HAP-1 (cell line): ENCODE data around the gene ADAM12.
A peak's percentile ranks its signal among the peaks of the same experiment; 100 is the strongest.

Source experiments
- DNase-seq, 2 experiments: peaks; one replicate each; pipeline ENCODE4 v3.0.0-alpha.2; 2016 to 2020; ENCODE audit warnings: low spot score in 2 of 2
- H3K27me3 ChIP-seq: fragments of 250-450 bp; sonication (Bioruptor Pico); 2 replicates; pipeline ENCODE4 v1.5.1; 2020; ENCODE audit warnings: low read depth, mild to moderate bottlenecking, moderate library complexity
- H3K36me3 ChIP-seq: fragments of 250-450 bp; sonication (Bioruptor Pico); replicated peaks from 2 replicates; pipeline ENCODE4 v1.5.1; 2020; ENCODE audit warnings: mild to moderate bottlenecking
- H3K4me1 ChIP-seq: fragments of 250-450 bp; sonication (Bioruptor Pico); 2 replicates; pipeline ENCODE4 v1.5.1; 2020; ENCODE audit warnings: mild to moderate bottlenecking
- H3K4me3 ChIP-seq: fragments of 250-450 bp; sonication (Bioruptor Pico); 2 replicates; pipeline ENCODE4 v1.5.1; 2020; ENCODE audit warnings: mild to moderate bottlenecking, moderate library complexity
- H3K9me3 ChIP-seq: fragments of 250-450 bp; sonication (Bioruptor Pico); 2 replicates; pipeline ENCODE4 v1.5.1; 2020; ENCODE audit warnings: mild to moderate bottlenecking, moderate library complexity
- in situ Hi-C: fragments of 300-500 bp; cut with MboI; formaldehyde crosslinking; loops from 3 replicates; pipeline ENCODE4 v1.14.3; 2020; ENCODE audit warnings: low sequenced_read_pairs, inconsistent platforms, mixed read lengths

ADAM12 gene, protein sequence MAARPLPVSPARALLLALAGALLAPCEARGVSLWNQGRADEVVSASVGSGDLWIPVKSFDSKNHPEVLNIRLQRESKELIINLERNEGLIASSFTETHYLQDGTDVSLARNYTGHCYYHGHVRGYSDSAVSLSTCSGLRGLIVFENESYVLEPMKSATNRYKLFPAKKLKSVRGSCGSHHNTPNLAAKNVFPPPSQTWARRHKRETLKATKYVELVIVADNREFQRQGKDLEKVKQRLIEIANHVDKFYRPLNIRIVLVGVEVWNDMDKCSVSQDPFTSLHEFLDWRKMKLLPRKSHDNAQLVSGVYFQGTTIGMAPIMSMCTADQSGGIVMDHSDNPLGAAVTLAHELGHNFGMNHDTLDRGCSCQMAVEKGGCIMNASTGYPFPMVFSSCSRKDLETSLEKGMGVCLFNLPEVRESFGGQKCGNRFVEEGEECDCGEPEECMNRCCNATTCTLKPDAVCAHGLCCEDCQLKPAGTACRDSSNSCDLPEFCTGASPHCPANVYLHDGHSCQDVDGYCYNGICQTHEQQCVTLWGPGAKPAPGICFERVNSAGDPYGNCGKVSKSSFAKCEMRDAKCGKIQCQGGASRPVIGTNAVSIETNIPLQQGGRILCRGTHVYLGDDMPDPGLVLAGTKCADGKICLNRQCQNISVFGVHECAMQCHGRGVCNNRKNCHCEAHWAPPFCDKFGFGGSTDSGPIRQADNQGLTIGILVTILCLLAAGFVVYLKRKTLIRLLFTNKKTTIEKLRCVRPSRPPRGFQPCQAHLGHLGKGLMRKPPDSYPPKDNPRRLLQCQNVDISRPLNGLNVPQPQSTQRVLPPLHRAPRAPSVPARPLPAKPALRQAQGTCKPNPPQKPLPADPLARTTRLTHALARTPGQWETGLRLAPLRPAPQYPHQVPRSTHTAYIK

DNA sequence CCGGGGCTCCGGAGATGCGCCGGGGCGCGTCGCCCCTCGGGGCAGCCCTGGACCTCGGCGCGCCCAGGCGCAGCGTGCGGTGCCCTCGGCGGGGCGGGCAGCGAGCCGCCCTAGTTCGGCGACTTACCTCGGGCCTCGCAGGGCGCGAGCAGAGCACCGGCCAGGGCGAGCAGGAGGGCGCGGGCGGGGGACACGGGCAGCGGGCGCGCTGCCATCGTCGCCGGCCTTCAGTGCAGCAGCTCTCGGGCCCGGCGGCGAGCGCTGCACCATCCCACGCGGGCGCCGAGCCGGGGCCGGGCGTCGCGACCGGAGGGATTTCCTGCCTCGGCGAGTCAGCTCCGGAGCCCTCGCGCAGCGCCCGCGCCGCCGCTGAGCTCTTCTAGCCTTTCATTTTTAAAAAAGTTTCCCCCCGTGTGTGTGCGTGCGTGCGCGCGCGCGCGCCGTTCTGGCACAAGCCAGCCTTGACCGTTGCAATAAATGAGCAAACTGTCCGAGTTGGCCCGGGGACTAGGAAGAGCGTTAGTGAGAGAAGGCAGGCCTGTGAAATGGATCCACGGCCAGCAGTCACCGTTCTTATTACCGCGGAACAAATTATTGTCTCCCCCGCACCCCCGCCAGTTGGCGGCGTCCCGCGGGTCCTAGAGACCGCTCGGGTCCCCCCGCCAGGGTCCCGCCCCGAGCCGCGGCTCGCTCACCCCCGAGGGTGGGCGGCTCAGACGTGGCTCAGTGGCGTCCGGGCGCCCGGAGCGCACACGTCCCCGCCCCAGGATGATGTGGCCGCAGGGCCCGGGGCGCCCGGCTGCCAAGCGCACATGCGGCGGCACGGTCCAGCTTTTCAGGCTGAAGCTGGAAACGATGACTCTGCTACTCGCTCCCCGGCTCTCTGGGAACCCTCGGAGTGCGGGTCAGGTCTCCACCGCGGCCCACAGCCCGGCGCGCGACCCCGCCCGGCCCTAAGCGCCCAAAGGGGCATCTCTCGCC is at the start of gene ADAM12:
Gene ADAM12, minus strand, starts transcription at position 547 of the 981 bp plus-strand sequence. Its CDS starts 332 bp downstream, at position 215.
- Histone ChIP-seq H3K4me3 (peak within 1 kb of the TSS; percentile 13; the same call in 1 of the 2 replicates), H3K36me3 (no peaks in the 10 kb centered on the region), H3K9me3 (peaks cover 2% of the 10 kb centered on the region; the same call in 1 of the 2 replicates), H3K4me1 (no peaks in the 10 kb centered on the region), H3K27me3 (peaks cover 14% of the 10 kb centered on the region)
- in situ Hi-C loops, result no loop called here
- no peak for DNase-seq

DNA sequence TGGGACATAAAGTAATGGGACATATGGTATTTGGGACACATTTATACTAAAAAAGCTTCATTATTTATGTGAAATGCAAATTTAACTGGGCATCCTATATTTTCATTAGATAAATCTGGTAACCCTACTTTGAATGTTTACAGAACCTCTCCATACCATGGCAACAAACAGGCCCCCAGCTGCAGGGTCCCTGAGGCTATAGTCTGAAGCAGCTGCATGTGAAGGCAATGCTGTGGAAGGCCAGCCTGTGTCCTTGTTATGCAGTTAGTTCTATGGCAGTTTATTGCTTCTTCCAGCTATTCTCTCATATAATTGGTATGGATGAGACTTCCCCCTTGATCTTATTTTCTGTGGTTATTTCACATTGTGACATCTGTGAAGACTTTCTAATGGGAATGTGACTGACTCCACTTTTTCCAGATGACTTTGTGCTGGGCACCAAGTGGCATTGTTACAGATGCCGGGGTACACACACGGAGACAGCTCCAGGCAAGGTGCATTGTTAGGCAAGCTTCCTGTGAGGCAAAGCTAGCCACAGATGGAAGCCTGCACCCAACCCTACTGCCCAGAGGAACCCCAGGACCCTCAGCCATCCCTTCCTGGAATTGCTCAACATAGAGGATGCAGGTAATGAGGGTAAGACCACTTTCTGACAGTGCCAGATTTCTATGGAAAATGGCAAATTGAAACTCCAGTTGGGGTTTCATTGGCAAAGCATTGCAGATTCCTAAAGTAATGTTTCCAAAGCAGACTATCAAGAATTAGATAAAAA is 49.5 kb upstream of the ADAM12 start:
- in situ Hi-C loops, result no loop called here
- Histone ChIP-seq H3K9me3 (no peaks in the 10 kb centered on the region), H3K4me3 (no peak overlapping the region), H3K4me1 (no peaks in the 10 kb centered on the region), H3K27me3 (no peaks in the 10 kb centered on the region), H3K36me3 (no peaks in the 10 kb centered on the region)
- no peak for DNase-seq

DNA sequence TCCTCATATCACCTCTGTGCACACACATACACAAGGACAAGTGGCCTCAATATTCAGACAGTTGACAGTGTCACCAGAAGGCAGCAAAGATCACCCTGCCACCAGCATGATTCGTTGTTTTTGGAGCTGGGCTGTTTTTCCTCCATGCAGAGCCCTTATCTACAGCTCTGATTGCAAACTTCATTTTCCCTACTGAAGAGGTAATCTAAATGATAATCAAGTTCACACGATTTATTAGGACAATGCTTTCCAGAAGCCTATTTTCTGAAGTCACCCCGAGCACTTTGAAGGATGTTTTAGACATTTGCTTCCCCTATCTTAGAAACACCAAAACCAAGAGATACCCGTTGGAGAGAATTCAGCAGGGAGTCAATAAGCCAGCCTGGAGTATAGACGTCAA is 46.0 kb upstream of the ADAM12 start:
- H3K27me3 ChIP-seq, result no peaks in the 10 kb centered on the region
- H3K4me3 ChIP-seq, result no peak overlapping the region
- no peak for DNase-seq
- in situ Hi-C loops, result no loop called here
- H3K4me1 ChIP-seq, result no peaks in the 10 kb centered on the region
- H3K36me3 ChIP-seq, result no peaks in the 10 kb centered on the region
- H3K9me3 ChIP-seq, result no peaks in the 10 kb centered on the region

DNA sequence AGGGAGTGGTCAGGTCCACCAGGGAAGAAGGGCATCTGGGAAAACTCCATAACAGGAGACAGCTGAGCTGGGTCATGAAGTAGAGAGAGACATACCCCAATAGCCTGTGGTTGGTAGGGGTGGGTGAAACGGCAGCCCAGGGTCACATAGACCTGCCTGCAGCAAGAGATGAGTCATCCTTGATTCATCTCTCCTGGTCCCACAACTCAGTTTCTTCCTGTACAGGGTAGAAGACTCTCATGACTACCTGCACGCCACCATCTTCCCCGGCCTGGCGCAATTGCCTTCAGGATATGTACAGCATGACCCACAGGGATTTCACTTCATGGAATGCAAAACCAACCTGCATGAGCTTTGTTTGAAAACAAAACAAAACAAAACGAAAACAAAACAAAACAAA is 45.1 kb upstream of the ADAM12 start:
- Histone ChIP-seq H3K27me3 (no peaks in the 10 kb centered on the region), H3K9me3 (no peaks in the 10 kb centered on the region), H3K4me1 (no peaks in the 10 kb centered on the region), H3K4me3 (no peak overlapping the region), H3K36me3 (no peaks in the 10 kb centered on the region)
- DNase-seq, result no peak
- in situ Hi-C loops, result no loop called here

DNA sequence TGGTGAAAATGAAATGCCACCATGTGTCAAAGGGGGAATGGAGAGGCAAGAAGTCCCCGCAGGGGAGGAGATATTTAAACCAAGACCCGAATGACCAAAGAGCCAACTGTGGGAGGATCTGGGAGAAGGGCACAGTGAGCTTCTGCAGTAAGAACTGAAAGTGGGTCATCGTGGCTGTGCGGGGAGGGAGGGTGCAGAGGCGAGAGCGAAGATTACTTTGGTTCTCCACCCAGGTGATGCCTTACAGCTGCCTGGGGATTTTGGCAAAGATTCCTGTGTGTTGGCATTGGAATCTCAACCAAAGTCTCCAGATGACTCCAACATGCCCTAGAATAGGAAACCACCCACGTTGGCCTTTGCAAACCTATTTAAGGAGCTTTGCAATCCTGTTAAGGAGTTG is 44.2 kb upstream of the ADAM12 start:
- H3K4me3 ChIP-seq, result no peak overlapping the region
- DNase-seq, result no peak
- H3K27me3 ChIP-seq, result no peaks in the 10 kb centered on the region
- H3K36me3 ChIP-seq, result no peaks in the 10 kb centered on the region
- in situ Hi-C loops, result no loop called here
- no peaks in the 10 kb centered on the region for H3K4me1 ChIP-seq
- no peaks in the 10 kb centered on the region for H3K9me3 ChIP-seq

DNA sequence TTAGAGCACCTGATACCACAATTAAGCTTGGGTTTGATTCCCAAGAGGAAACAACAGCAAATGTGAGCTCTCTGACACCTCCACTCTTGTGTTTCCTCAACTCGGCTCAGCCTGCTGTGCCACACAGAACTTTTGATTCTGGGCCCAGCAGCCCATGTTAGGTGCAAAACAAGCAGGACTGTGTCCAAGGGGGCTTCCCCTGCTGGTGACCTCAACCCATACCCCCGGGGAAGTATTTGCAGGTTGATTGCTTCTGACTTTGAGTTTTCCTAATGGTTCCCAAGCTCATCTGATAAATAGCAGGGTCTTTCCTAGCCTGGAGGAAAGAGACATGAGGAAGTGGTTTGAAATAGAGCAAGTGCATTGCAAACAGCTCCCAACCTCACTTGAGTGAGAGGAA is 43.5 kb upstream of the ADAM12 start:
- H3K36me3 ChIP-seq, result no peaks in the 10 kb centered on the region
- no peak overlapping the region for H3K4me3 ChIP-seq
- H3K9me3 ChIP-seq, result no peaks in the 10 kb centered on the region
- no peaks in the 10 kb centered on the region for H3K4me1 ChIP-seq
- DNase-seq, result no peak
- no peaks in the 10 kb centered on the region for H3K27me3 ChIP-seq
- in situ Hi-C loops, result no loop called here

DNA sequence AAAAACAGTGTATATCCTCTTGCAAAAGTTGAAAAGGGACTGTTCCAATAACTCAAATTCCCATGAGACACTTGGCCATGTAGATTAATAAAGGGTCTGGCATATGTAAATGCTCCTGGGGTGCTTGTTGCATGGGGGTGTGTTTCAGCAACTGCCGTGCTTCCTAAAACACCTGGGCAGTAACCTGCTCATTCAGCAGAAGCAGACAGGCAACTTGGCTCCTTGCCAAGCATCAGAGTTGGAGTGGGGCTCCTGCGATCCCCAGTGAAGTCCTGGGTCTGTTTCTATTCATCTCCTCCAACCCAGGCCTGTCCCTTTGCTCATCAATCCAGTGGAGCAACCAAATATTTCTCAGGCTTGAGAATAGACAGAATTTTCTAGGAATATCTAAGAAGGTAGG is 42.2 kb upstream of the ADAM12 start:
- Histone ChIP-seq H3K9me3 (no peaks in the 10 kb centered on the region), H3K4me1 (no peaks in the 10 kb centered on the region), H3K36me3 (no peaks in the 10 kb centered on the region), H3K27me3 (no peaks in the 10 kb centered on the region), H3K4me3 (no peak overlapping the region)
- in situ Hi-C loops, result no loop called here
- DNase-seq, result no peak

DNA sequence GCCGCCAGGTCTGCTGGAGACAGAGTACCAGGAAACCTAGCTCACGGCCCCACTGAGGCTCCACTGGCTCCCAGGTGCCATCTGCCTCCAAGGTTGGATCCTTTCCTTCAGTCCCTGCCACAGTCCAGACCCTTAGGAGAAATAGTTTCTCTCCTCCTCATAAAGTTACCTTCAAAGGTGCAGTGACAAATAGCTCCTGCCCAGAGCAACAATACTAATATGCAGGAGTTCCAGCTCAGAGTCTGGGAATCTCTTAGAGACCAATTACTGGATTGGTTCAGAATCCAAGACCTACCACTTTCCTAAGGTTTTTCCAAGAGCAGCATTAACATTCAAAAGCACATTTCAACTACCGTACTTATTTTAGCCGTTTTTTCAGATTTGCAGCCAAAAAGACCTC is 41.0 kb upstream of the ADAM12 start:
- Histone ChIP-seq H3K9me3 (no peaks in the 10 kb centered on the region), H3K27me3 (no peaks in the 10 kb centered on the region), H3K4me3 (no peak overlapping the region), H3K4me1 (no peaks in the 10 kb centered on the region), H3K36me3 (no peaks in the 10 kb centered on the region)
- in situ Hi-C loops, result no loop called here
- DNase-seq, result no peak

DNA sequence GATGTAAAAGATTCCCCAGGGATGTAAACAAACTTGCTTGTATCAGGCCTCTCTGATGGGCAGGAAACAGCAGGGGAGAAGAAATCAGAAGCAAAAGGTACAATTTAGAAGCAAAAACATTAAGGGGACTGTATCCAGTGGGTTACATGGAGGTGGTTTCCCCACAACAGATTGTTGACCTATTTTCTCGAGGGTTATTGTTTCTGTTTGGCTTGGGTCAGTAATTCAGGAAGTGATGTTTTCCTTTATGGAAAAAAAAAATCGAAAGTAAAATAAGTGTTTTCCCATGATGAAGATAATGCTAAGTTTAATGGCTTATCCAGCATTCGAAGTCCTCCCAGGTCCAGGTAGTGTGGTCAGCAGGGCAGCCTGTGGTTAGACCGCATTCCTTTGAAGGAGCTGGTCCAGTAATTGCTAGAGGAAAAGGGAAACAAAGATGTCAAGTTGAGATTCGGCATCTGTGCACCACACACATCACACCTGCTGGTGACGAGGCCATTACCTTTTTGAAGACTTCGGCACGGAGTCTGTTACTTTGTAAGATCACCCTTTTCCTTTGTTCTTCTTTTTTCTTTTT is 37.3 kb upstream of the ADAM12 start:
- H3K4me3 ChIP-seq, result no peak overlapping the region
- no peaks in the 10 kb centered on the region for H3K4me1 ChIP-seq
- no peaks in the 10 kb centered on the region for H3K36me3 ChIP-seq
- in situ Hi-C loops, result no loop called here
- no peaks in the 10 kb centered on the region for H3K9me3 ChIP-seq
- H3K27me3 ChIP-seq, result no peaks in the 10 kb centered on the region
- DNase-seq, result no peak

DNA sequence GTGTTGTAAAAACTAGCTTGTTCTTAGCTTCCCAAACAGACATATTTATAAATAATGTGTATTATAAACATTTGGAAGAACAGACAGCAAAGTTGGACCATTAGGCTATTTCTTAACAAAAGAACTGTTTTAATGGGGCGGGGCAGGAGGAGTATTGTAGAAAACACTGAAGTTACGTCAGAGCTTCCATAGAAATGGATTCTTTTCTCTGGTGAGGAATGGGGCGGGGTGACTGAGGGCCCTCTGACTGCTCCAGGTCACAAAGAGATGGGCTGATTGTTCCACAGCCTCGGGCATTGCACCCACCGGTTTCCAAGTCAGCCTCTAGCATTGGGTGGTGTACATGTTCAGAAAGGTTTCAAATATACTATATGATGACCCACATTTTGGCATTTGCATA is 36.8 kb upstream of the ADAM12 start:
- in situ Hi-C loops, result no loop called here
- Histone ChIP-seq H3K4me3 (no peak overlapping the region), H3K36me3 (no peaks in the 10 kb centered on the region), H3K4me1 (no peaks in the 10 kb centered on the region), H3K27me3 (no peaks in the 10 kb centered on the region), H3K9me3 (no peaks in the 10 kb centered on the region)
- no peak for DNase-seq

DNA sequence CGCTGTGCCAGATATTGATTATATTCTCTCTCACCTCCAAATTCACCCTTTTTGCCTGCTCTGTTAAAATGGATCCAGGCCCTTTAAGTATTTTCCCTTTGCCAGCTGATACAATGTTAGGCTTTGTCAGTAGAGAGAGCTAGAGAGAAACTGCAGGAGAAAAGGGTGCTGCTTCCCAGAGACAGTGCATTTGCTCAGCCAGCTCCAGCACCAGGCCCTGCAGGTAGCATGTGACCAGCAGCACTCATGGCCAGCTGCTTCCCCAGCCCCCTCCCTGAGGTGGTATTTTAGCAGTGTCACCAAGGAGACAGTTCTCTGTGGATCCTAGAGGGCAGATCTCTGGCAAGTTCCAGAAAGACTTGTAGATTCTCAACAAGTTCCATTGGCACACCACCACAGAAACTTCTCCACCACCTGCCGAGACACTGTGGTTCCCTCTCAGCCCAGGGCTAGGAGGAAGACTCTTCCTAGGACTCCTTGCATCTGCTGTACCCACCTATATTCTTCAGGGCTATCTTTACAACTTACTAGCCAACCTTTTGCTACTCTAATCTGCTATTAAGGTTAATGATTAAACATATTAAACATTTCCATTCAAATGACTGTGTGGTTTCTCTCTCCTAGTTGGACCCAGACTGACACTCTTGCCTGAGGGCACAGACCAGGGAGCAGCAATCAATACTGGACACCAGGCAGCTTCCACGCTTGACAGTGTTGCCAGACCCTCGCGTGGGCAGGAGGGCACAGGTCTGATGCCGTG is 35.6 kb upstream of the ADAM12 start:
- H3K4me1 ChIP-seq, result no peaks in the 10 kb centered on the region
- H3K4me3 ChIP-seq, result no peak overlapping the region
- in situ Hi-C loops, result no loop called here
- DNase-seq, result no peak
- H3K9me3 ChIP-seq, result no peaks in the 10 kb centered on the region
- H3K27me3 ChIP-seq, result no peaks in the 10 kb centered on the region
- no peaks in the 10 kb centered on the region for H3K36me3 ChIP-seq

DNA sequence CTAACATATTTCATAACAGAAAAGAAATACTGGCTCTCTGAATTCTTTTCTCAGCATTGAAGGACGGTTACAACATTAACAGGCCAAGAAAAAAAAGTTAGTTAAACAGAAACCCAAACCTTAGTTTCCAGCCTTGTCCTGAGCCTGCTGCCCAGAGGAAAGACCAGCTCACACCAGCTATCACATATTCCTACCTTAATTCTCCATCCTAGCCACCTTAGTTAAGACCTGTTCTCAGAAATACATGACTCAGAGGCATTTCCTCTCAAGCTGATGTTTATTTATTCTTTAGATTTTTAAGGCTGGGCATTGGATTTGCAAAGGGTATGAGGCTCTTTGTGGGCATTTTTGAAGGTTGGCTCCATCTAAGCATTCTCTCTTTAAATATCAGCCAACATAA is 34.3 kb upstream of the ADAM12 start:
- no peaks in the 10 kb centered on the region for H3K36me3 ChIP-seq
- H3K4me1 ChIP-seq, result no peaks in the 10 kb centered on the region
- in situ Hi-C loops, result no loop called here
- no peaks in the 10 kb centered on the region for H3K27me3 ChIP-seq
- DNase-seq, result no peak
- no peak overlapping the region for H3K4me3 ChIP-seq
- H3K9me3 ChIP-seq, result no peaks in the 10 kb centered on the region
